Fibroblast of lung (primary cell): ENCODE results near the gene WDHD1. TPM values are rescaled to one million over a fixed set of nuclear protein-coding genes. Genes with fewer than 3 reads are reported as not detected.

Experiments used
- DNase-seq, 2 donors: peaks; one replicate each; pipeline versions ENCODE4 v3.0.0 to v3.0.0-alpha.2; 2010; ENCODE audit warnings: low read depth in 2 of 2
- H2AFZ ChIP-seq: 2 replicates; pipeline ENCODE4 v1.5.1; 2012; ENCODE audit warnings: low read length, control low read depth, inconsistent platforms
- H3K27ac ChIP-seq: 2 replicates; pipeline ENCODE4 v1.5.1; 2011; ENCODE audit warnings: low read length, control low read depth; ENCODE audit not compliant: insufficient read depth
- H3K27me3 ChIP-seq: 2 replicates; pipeline ENCODE4 v1.5.1; 2011; ENCODE audit warnings: mild to moderate bottlenecking, low read length; ENCODE audit not compliant: control insufficient read depth, insufficient read depth
- H3K36me3 ChIP-seq: 2 replicates; pipeline ENCODE4 v1.5.1; 2011; ENCODE audit warnings: low read length; ENCODE audit not compliant: control insufficient read depth, insufficient read depth
- H3K4me1 ChIP-seq: 2 replicates; pipeline ENCODE4 v1.5.1; 2011; ENCODE audit warnings: low read length; ENCODE audit not compliant: control insufficient read depth, insufficient read depth; ENCODE audit errors: extremely low read depth
- H3K4me2 ChIP-seq: 2 replicates; pipeline ENCODE4 v1.5.1; 2011; ENCODE audit warnings: low read length, control low read depth; ENCODE audit not compliant: insufficient read depth; ENCODE audit errors: extremely low read depth
- H3K4me3 ChIP-seq, 4 experiments: fragments of 200-600 bp in 1 of 4; sonication (generic) in 1 of 4; replicated peaks in 1 of 4; 2 replicates each; pipeline ENCODE4 v1.5.1; 2011 to 2016; ENCODE audit warnings: low read length in 4 of 4, low read depth in 3 of 4, mild to moderate bottlenecking in 3 of 4, control low read depth in 2 of 4, inconsistent platforms in 1 of 4, mixed read lengths in 1 of 4; ENCODE audit not compliant: insufficient read depth in 1 of 4; ENCODE audit errors: control extremely low read depth in 1 of 4
- H3K79me2 ChIP-seq: 2 replicates; pipeline ENCODE4 v1.5.1; 2012; ENCODE audit warnings: mild to moderate bottlenecking, low read length, inconsistent platforms; ENCODE audit not compliant: control insufficient read depth, insufficient read depth
- H3K9ac ChIP-seq: 2 replicates; pipeline ENCODE4 v1.5.1; 2011; ENCODE audit warnings: mild to moderate bottlenecking, low read length, control low read depth; ENCODE audit not compliant: insufficient read depth
- H3K9me3 ChIP-seq: 2 replicates; pipeline ENCODE4 v1.5.1; 2012; ENCODE audit warnings: low read depth, low read length; ENCODE audit not compliant: control insufficient read depth, insufficient read depth
- H4K20me1 ChIP-seq: 2 replicates; pipeline ENCODE4 v1.5.1; 2011; ENCODE audit warnings: low read length; ENCODE audit not compliant: control insufficient read depth, insufficient read depth; ENCODE audit errors: extremely low read depth
- EZH2 ChIP-seq: IDR thresholded peaks from 2 replicates; pipeline ENCODE4 v1.5.1; 2012; ENCODE audit warnings: low read length, control low read depth, mild to moderate bottlenecking; ENCODE audit errors: missing control alignments
- polyA plus RNA-seq, 2 donors: library from polyadenylated mRNA; depleted of rRNA in 1 of 2; stranded (reverse) in 1 of 2; unstranded in 1 of 2; fragments of >200 nt; gene quantifications; 2 replicates each; pipeline ENCODE4 v1.2.1, GENCODE V29; 2011 to 2012; ENCODE audit warnings: missing spikeins in 1 of 2
- total RNA-seq: library from RNA; depleted of rRNA; stranded (reverse); fragments of >200 nt; gene quantifications from 2 replicates; pipeline ENCODE4 v1.2.1, GENCODE V29; 2014
- TF ChIP-seq, protein P1 (sequence below), 2 donors: IDR thresholded peaks in 1 of 2; conservative IDR thresholded peaks in 1 of 2; 1 replicate in 1 of 2; 2 replicates in 1 of 2; pipeline ENCODE4 v1.5.1; 2011 to 2012; ENCODE audit warnings: low read length in 2 of 2, control low read depth in 1 of 2, inconsistent platforms in 1 of 2, low read depth in 1 of 2, mild to moderate bottlenecking in 1 of 2

WDHD1 gene
- total and polyA plus RNA-seq, 2 donors (not counting 1 experiment from before 2014, with no cell fraction given): 7.3 to 8.6 TPM

DNA sequence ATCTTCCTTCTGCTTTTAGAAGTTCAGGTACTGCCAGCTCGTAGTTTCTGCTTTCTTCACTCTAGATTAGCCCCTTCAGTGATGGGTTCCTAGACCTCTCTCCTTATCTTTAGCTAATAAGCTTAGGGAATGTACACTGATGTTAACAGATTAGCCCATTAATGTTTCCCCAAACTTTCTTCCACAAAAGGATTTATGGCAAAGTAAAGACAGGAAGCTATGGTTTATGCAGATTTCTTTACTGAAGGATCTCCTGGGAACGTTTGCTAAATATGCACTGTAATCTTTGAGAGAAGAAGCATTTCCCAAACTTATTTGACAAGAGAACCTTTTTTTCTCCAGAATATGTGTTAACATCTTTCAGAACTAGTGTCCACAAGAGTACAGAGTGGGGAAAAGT lies 4.3 kb upstream of the WDHD1 start:
- H3K27me3 ChIP-seq: no peaks in the 10 kb centered on the region
- H4K20me1 ChIP-seq: no peaks in the 10 kb centered on the region
- no peaks in the 10 kb centered on the region for H3K4me1 ChIP-seq
- H3K9me3 ChIP-seq: no peaks in the 10 kb centered on the region
- no peak overlapping the region for H3K4me2 ChIP-seq
- no peak overlapping the region for H3K27ac ChIP-seq
- H3K36me3 ChIP-seq: no peaks in the 10 kb centered on the region
- no peak for DNase-seq
- no peak overlapping the region for H3K9ac ChIP-seq
- H3K4me3 ChIP-seq: no peak overlapping the region
- no peak overlapping the region for H2AFZ ChIP-seq
- no peak for TF ChIP-seq EZH2
- H3K79me2 ChIP-seq: peaks cover 54% of the 10 kb centered on the region

DNA sequence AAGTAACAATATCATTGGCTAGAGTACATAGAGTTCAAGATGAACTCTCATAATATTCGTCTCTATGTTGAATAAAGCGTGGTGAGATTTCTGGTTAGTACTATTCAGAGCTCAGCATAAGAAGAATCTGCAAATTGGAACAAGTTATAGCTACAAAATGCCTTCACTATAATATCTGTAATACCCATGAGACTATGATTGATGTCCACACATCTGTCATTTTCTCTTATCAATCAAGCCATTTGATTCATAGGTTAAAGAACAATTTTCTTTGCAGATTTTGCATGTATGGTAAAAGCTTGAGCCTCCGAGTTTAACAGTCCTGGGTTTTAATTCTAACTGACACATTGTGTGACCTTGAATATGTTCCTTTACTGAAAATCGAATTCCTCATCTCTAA lies 1.6 kb upstream of the WDHD1 start:
- Histone ChIP-seq H2AFZ (no peak overlapping the region), H3K27ac (no peak overlapping the region), H3K9ac (no peak overlapping the region), H4K20me1 (no peaks in the 10 kb centered on the region), H3K79me2 (peaks cover 67% of the 10 kb centered on the region), H3K9me3 (no peaks in the 10 kb centered on the region), H3K4me3 (peak overlapping the region; percentile 86 to 98 (median 94)), H3K36me3 (no peaks in the 10 kb centered on the region), H3K4me1 (peaks cover 4% of the 10 kb centered on the region), H3K27me3 (no peaks in the 10 kb centered on the region), H3K4me2 (peak overlapping the region; percentile 68)
- no peak for DNase-seq
- TF ChIP-seq EZH2: no peak
- TF ChIP-seq, protein P1, sequence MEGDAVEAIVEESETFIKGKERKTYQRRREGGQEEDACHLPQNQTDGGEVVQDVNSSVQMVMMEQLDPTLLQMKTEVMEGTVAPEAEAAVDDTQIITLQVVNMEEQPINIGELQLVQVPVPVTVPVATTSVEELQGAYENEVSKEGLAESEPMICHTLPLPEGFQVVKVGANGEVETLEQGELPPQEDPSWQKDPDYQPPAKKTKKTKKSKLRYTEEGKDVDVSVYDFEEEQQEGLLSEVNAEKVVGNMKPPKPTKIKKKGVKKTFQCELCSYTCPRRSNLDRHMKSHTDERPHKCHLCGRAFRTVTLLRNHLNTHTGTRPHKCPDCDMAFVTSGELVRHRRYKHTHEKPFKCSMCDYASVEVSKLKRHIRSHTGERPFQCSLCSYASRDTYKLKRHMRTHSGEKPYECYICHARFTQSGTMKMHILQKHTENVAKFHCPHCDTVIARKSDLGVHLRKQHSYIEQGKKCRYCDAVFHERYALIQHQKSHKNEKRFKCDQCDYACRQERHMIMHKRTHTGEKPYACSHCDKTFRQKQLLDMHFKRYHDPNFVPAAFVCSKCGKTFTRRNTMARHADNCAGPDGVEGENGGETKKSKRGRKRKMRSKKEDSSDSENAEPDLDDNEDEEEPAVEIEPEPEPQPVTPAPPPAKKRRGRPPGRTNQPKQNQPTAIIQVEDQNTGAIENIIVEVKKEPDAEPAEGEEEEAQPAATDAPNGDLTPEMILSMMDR (conservative IDR thresholded peaks at IDR 0.05 in 1 of 2, IDR thresholded peaks at IDR 0.05 in 1 of 2; ENCODE audit: low read depth in 1 of 2, low read length in 2 of 2): no peak

DNA sequence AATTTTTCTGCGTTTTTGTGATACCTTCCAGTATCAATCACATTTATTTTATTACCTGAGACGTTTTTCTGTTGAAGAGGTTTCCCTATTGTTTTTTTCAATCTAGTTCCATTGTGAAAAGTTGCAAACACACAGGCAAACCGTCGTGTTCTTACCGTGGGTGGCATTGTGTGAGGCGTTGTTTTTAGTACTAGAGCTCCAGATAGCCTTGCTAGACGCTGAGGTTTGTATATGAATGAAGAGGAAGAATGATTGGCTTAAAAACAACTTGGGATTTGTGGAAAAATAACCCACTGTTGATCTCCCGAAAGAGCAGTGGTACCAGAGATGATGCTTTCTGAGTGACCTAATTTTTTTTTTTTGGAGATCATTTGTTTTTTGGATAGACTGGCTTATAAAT lies 1.2 kb upstream of the WDHD1 start:
- H3K27me3 ChIP-seq: no peaks in the 10 kb centered on the region

More for the DNA sequence above, 1.2 kb upstream of the WDHD1 start:
- H3K4me2 ChIP-seq: peak overlapping the region; percentile 68
- H3K36me3 ChIP-seq: no peaks in the 10 kb centered on the region
- H3K4me1 ChIP-seq: peaks cover 4% of the 10 kb centered on the region
- DNase-seq: no peak
- no peaks in the 10 kb centered on the region for H3K9me3 ChIP-seq
- H3K9ac ChIP-seq: no peak overlapping the region
- peak overlapping the region; percentile 86 to 98 (median 94) for H3K4me3 ChIP-seq
- peak overlapping the region; percentile 97 for H3K27ac ChIP-seq
- TF ChIP-seq, protein P1 (conservative IDR thresholded peaks at IDR 0.05 in 1 of 2, IDR thresholded peaks at IDR 0.05 in 1 of 2; ENCODE audit: low read depth in 1 of 2, low read length in 2 of 2): no peak
- no peak for TF ChIP-seq EZH2
- no peak overlapping the region for H2AFZ ChIP-seq
- H4K20me1 ChIP-seq: no peaks in the 10 kb centered on the region
- H3K79me2 ChIP-seq: peaks cover 67% of the 10 kb centered on the region
